Sigmoid colon (tissue), 7 donors: Measurements from ENCODE around the gene PRR14L. TPM values are rescaled to one million over a fixed set of nuclear protein-coding genes. Genes with fewer than 3 reads are reported as not detected.
A peak's percentile ranks its signal among the peaks of the same experiment; 100 is the strongest.
"Not testable (repeated sequence)": the region's sequence is repeated elsewhere in the genome, so short reads cannot be mapped to it uniquely, and the experiment has no call there.

Experiments
- DNase-seq: peaks from one replicate; pipeline ENCODE4 v3.0.0-alpha.2; 2019
- H3K27ac ChIP-seq, 4 donors: fragments of 200-600 bp; sonication (generic); one replicate each; pipeline ENCODE4 v1.5.1; 2016 to 2019; ENCODE audit warnings: mild to moderate bottlenecking in 1 of 4
- H3K27me3 ChIP-seq, 3 donors: fragments of 200-600 bp; sonication (generic); one replicate each; pipeline ENCODE4 v1.5.1; 2019; ENCODE audit warnings: mild to moderate bottlenecking in 1 of 3
- H3K36me3 ChIP-seq, 4 donors: fragments of 200-600 bp; sonication (generic); one replicate each; pipeline ENCODE4 v1.5.1; 2016 to 2019
- H3K4me1 ChIP-seq, 4 donors: fragments of 200-600 bp; sonication (generic); one replicate each; pipeline ENCODE4 v1.5.1; 2017 to 2019
- H3K4me3 ChIP-seq, 4 donors: fragments of 200-600 bp; sonication (generic); one replicate each; pipeline ENCODE4 v1.5.1; 2017 to 2019; ENCODE audit warnings: mild to moderate bottlenecking in 2 of 4, moderate library complexity in 1 of 4
- H3K9me3 ChIP-seq, 4 donors: fragments of 200-600 bp in 3 of 4; sonication (generic) in 3 of 4; one replicate each; pipeline versions ENCODE4 v1.5.1 to v1.6.1; 2013 to 2019
- CTCF ChIP-seq, 4 experiments: fragments of 450-650 bp in 3 of 4; fragments of 200-600 bp in 1 of 4; IDR thresholded peaks; one replicate each; pipeline ENCODE4 v1.5.1; 2016 to 2019; ENCODE audit warnings: antibody characterized with exemption in 4 of 4, mild to moderate bottlenecking in 3 of 4, moderate library complexity in 2 of 4
- EP300 ChIP-seq, 4 donors: sonication (generic); formaldehyde crosslinking; IDR thresholded peaks; one replicate each; pipeline ENCODE4 v1.6.1; 2017; ENCODE audit warnings: antibody characterized with exemption in 4 of 4
- POLR2A ChIP-seq, 2 donors: fragments of 450-650 bp; IDR thresholded peaks; one replicate each; pipeline ENCODE4 v1.6.1; 2016; ENCODE audit warnings: antibody characterized with exemption in 2 of 2, mild to moderate bottlenecking in 2 of 2, moderate library complexity in 2 of 2
- POLR2AphosphoS5 ChIP-seq, 4 donors: sonication (generic); formaldehyde crosslinking; IDR thresholded peaks; one replicate each; pipeline ENCODE4 v1.6.1; 2017; ENCODE audit warnings: antibody characterized with exemption in 4 of 4
- WGBS, 2 donors: extraction: QIAGEN DNeasy Blood & Tissue Kit; methylation state at CpG; one replicate each; pipeline ENCODE4 v1.1.7; 2013; 5-methylcytosine and 5-hydroxymethylcytosine counted together
- intact Hi-C: fragments of 100-400 bp; cut with DNase I; formaldehyde crosslinking; loops from one replicate; pipeline ENCODE4 v1.15.1; 2023
- polyA plus RNA-seq, 3 donors: library from polyadenylated mRNA; stranded (reverse); fragments of 200-250 nt; gene quantifications; one replicate each; pipeline ENCODE4 v1.2.3, GENCODE V29; 2013
- total RNA-seq, 4 donors: library from RNA; depleted of rRNA; stranded (reverse); fragments of >200 nt; gene quantifications; one replicate each; pipeline ENCODE4 v1.1.0, GENCODE V29; 2016
- donor health status: healthy with polysubstance abuse.
- donor health status: Bipolar disorder and iron deficiency.
- donor health status: healthy.

PRR14L gene
- total RNA-seq: 10 to 100 TPM; 10.2 to 24.4 (median 14.5) TPM
- 10 to 100 TPM in 2 of 3 donors, 1 to 10 TPM in 1; 6.0 to 18.1 (median 10.2) TPM for polyA plus RNA-seq

- H3K4me1 ChIP-seq: peaks cover 0 to 45% (median 41%) of the 10 kb centered on the region in 4 donors
Measured at GRCh38 chr22:31749636-31750364, at the start of gene PRR14L. Gene PRR14L (minus strand): TSS chr22:31750132. CDS start chr22:31738860, 11,272 bp downstream.

GRCh38 chr22:31799358-31799757 lies 49.4 kb upstream of the PRR14L start:
- H3K4me3 ChIP-seq, intact Hi-C loops, H3K4me1 ChIP-seq, H3K27ac ChIP-seq, H3K27me3 ChIP-seq, DNase-seq, H3K9me3 ChIP-seq: not testable (repeated sequence)
- H3K36me3 ChIP-seq: peaks cover 8 to 86% (median 56%) of the 10 kb centered on the region in 4 donors
- WGBS, 2 donors: 86% methylated on average over 8 of the region's 8 CpGs

More at GRCh38 chr22:31749636-31750364, at the start of gene PRR14L:
- no peaks in the 10 kb centered on the region for H3K27me3 ChIP-seq
- H3K4me3 ChIP-seq: peak within 1 kb of the TSS; percentile 88 to 98 (median 94)
- H3K9me3 ChIP-seq: no peaks in the 10 kb centered on the region
- intact Hi-C loops: loop anchor here (10.0 kb wide), 1 partner anchor 195 kb away; the partner anchor contains the start of gene YWHAH
- peak in 1 of 4 donors; percentile 59 for TF ChIP-seq EP300 (IDR thresholded peaks at IDR 0.05)
- TF ChIP-seq POLR2AphosphoS5 (IDR thresholded peaks at IDR 0.05): peak; percentile 66 to 92 (median 90)
- TF ChIP-seq POLR2A (IDR thresholded peaks at IDR 0.05): peak; percentile 55 to 77
- TF ChIP-seq CTCF (IDR thresholded peaks at IDR 0.05): no peak
- DNase-seq: peak; percentile 99
- peak within 1 kb of the TSS; percentile 86 to 92 (median 90) for H3K27ac ChIP-seq
- WGBS, 2 donors: 0 to 1% methylated on average over 62 of the region's 62 CpGs
- peaks cover 0 to 16% (median 0%) of the 10 kb centered on the region in 4 donors for H3K36me3 ChIP-seq

- intact Hi-C loops: no loop called here
- DNase-seq: no peak
- Histone ChIP-seq H3K27ac (no peak overlapping the region), H3K4me1 (no peaks in the 10 kb centered on the region), H3K4me3 (no peak overlapping the region), H3K27me3 (no peaks in the 10 kb centered on the region), H3K9me3 (no peaks in the 10 kb centered on the region), H3K36me3 (peaks cover 0 to 46% (median 6%) of the 10 kb centered on the region in 4 donors)
- TF ChIP-seq CTCF (IDR thresholded peaks at IDR 0.05) (no peak), POLR2AphosphoS5 (IDR thresholded peaks at IDR 0.05) (no peak), EP300 (IDR thresholded peaks at IDR 0.05) (no peak), POLR2A (IDR thresholded peaks at IDR 0.05) (no peak)
- WGBS, 2 donors: 83 to 92% methylated on average over 2 of the region's 2 CpGs
Measured at GRCh38 chr22:31790240-31790639, 40.3 kb upstream of the PRR14L start.

- H3K36me3 ChIP-seq: peaks cover 0 to 50% (median 6%) of the 10 kb centered on the region in 4 donors
- no peaks in the 10 kb centered on the region for H3K9me3 ChIP-seq
- 77 to 86% methylated on average over 3 of the region's 3 CpGs for WGBS, 2 donors
- intact Hi-C loops: no loop called here
- no peaks in the 10 kb centered on the region for H3K27me3 ChIP-seq
- H3K4me3 ChIP-seq: no peak overlapping the region
- no peak for DNase-seq
- no peaks in the 10 kb centered on the region for H3K4me1 ChIP-seq
- no peak overlapping the region for H3K27ac ChIP-seq
- TF ChIP-seq POLR2A (IDR thresholded peaks at IDR 0.05) (no peak), POLR2AphosphoS5 (IDR thresholded peaks at IDR 0.05) (no peak), EP300 (IDR thresholded peaks at IDR 0.05) (no peak), CTCF (IDR thresholded peaks at IDR 0.05) (no peak)
Measured at GRCh38 chr22:31789803-31790202, 39.9 kb upstream of the PRR14L start.

- no peak overlapping the region for H3K27ac ChIP-seq
- no peak for DNase-seq
- H3K9me3 ChIP-seq: no peaks in the 10 kb centered on the region
- peaks cover 3 to 90% (median 23%) of the 10 kb centered on the region in 4 donors for H3K36me3 ChIP-seq
- WGBS, 2 donors: 88 to 96% methylated on average over 4 of the region's 4 CpGs
- no peak for TF ChIP-seq CTCF (IDR thresholded peaks at IDR 0.05)
- TF ChIP-seq POLR2AphosphoS5 (IDR thresholded peaks at IDR 0.05): no peak
- no peak for TF ChIP-seq POLR2A (IDR thresholded peaks at IDR 0.05)
- TF ChIP-seq EP300 (IDR thresholded peaks at IDR 0.05): no peak
- H3K27me3 ChIP-seq: no peaks in the 10 kb centered on the region
- no peaks in the 10 kb centered on the region for H3K4me1 ChIP-seq
- intact Hi-C loops: no loop called here
- H3K4me3 ChIP-seq: no peak overlapping the region
Measured at GRCh38 chr22:31776231-31776630, 26.3 kb upstream of the PRR14L start.
